HG03520 (cell line): ENCODE results near the gene EPHX1.

Experiments
- ATAC-seq: cut with Tn5 transposase; IDR thresholded peaks from one replicate; pipeline ENCODE4 v1.9.1; 2021; ENCODE audit warnings: mild to moderate bottlenecking, moderate library complexity; ENCODE audit not compliant: unreplicated experiment

Gene EPHX1

GRCh38 chr1:225891229-225891972 lies 81.5 kb downstream of the EPHX1 start:
- no peak for ATAC-seq

- no peak for ATAC-seq
Measured at GRCh38 chr1:225892307-225892706, 82.4 kb downstream of the EPHX1 start.
